Measurements from ENCODE around the gene SLC23A2.

- TF ChIP-seq CTCF (IDR thresholded peaks at IDR 0.05; ENCODE audit: low read depth, low read length) (no peak), EZH2phosphoT487 (IDR thresholded peaks at IDR 0.05; ENCODE audit: low read depth) (no peak)
These were observed 44.6 kb upstream of the SLC23A2 start for GRCh38 chr20:5045906-5046305.
